NB4 (cell line): ENCODE measurements around the gene OGFOD2.

Experiments
- MYC ChIP-seq: IDR thresholded peaks from 2 replicates; pipeline ENCODE4 v1.6.1; 2011; ENCODE audit warnings: low read depth, low read length
- POLR2A ChIP-seq: IDR thresholded peaks from 2 replicates; pipeline ENCODE4 v1.6.1; 2011; ENCODE audit warnings: mild to moderate bottlenecking; ENCODE audit not compliant: insufficient read length; ENCODE audit errors: extremely low read depth
- TF ChIP-seq, protein P1 (sequence below): IDR thresholded peaks from one replicate; pipeline ENCODE4 v1.5.1; 2012; ENCODE audit warnings: low read depth, low read length
- TF ChIP-seq, protein P2 (sequence below): IDR thresholded peaks from 2 replicates; pipeline ENCODE4 v1.6.1; 2011; ENCODE audit warnings: low read depth, low read length

DNA sequence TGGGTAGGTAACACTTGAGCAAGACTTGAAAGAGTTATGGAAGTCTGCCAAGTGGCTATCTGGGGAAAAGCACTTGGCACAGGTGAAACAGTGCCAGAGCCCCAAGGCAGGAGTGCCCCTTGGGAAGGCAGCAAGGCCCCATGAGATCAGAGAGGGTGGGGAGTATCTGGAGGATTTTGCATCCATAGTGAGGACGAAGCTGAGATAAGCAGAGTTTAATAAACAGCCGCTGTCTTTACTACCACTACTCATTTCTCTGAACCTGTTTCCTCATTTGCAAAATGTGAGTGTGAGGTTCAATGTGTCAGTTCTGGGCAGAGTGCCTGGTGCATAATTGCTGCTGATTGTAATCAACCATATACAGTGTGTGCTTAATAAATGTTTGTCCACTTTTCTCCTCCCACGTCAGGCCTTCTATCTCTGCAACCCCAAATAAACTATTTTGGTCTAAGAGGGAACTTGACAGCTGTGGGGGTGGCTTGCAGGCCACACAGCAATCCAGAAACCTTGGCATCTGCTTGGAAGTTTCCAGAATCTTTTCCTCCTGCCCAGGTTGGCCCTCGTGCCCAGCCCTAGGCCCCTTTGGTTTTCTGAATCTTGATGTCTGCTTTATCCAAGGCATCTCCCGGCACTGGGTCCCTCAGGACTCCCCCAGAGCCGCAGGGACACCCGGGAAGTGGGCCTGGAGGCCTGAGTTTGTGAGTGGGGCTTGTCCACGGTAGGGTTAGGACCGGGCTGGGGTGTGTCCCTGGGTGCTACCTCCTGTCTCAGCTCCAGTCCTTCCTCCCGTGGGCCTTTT is 13.3 kb upstream of the OGFOD2 start:
- TF ChIP-seq, protein P1, sequence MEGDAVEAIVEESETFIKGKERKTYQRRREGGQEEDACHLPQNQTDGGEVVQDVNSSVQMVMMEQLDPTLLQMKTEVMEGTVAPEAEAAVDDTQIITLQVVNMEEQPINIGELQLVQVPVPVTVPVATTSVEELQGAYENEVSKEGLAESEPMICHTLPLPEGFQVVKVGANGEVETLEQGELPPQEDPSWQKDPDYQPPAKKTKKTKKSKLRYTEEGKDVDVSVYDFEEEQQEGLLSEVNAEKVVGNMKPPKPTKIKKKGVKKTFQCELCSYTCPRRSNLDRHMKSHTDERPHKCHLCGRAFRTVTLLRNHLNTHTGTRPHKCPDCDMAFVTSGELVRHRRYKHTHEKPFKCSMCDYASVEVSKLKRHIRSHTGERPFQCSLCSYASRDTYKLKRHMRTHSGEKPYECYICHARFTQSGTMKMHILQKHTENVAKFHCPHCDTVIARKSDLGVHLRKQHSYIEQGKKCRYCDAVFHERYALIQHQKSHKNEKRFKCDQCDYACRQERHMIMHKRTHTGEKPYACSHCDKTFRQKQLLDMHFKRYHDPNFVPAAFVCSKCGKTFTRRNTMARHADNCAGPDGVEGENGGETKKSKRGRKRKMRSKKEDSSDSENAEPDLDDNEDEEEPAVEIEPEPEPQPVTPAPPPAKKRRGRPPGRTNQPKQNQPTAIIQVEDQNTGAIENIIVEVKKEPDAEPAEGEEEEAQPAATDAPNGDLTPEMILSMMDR: no peak
- TF ChIP-seq POLR2A: no peak
- TF ChIP-seq, protein P2, sequence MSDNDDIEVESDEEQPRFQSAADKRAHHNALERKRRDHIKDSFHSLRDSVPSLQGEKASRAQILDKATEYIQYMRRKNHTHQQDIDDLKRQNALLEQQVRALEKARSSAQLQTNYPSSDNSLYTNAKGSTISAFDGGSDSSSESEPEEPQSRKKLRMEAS: no peak
- TF ChIP-seq MYC: no peak
